IMR-90 (cell line): ENCODE results near the gene MMP10. TPM values are rescaled to one million over a fixed set of nuclear protein-coding genes. Genes with fewer than 3 reads are reported as not detected.

Experiments used
- ATAC-seq: fragments of 200-7000 bp; cut with Tn5 transposase; 2 replicates; pipeline ENCODE4 v1.9.1; 2020; ENCODE audit warnings: low read depth, mild to moderate bottlenecking, moderate library complexity
- BruUV-seq: library from RNA; stranded (reverse); fragments of 400-500 nt; replicated peaks from 2 replicates; lab custom pipeline; 2021; lab: Mats Ljungman, UMichigan
- CTCF ChIA-PET: fragments of 300-600 bp; formaldehyde crosslinking; extraction: SDS; loops from one replicate; lab custom pipeline; 2021; ENCODE audit warnings: antibody characterized with exemption; lab: Yijun Ruan, JAX
- POLR2A ChIA-PET: fragments of 300-600 bp; sonication (Branson Sonifier 250); formaldehyde crosslinking; loops from one replicate; lab custom pipeline; 2022; ENCODE audit warnings: antibody characterized with exemption; ENCODE audit not compliant: unreplicated experiment; lab: Charles Lee
- DNase-seq: peaks from one replicate; pipeline ENCODE4 v3.0.0; 2013
- H2AFZ ChIP-seq: replicated peaks from 2 replicates; pipeline ENCODE3; 2013; ENCODE audit warnings: low read length, mild to moderate bottlenecking; ENCODE audit not compliant: poor library complexity
- H2AK5ac ChIP-seq: 2 replicates; pipeline ENCODE4 v1.6.1; 2013; ENCODE audit warnings: low read depth, low read length, inconsistent platforms
- H2AK9ac ChIP-seq: replicated peaks from 2 replicates; pipeline ENCODE3; 2013; ENCODE audit warnings: mild to moderate bottlenecking, low read depth, low read length, moderate library complexity; ENCODE audit not compliant: poor library complexity
- H2BK120ac ChIP-seq: 2 replicates; pipeline ENCODE4 v1.6.1; 2013; ENCODE audit warnings: low read depth, low read length, inconsistent platforms
- H2BK15ac ChIP-seq: 3 replicates; pipeline ENCODE4 v1.6.1; 2013; ENCODE audit warnings: low read depth, low read length, inconsistent platforms
- H2BK20ac ChIP-seq: 2 replicates; pipeline ENCODE4 v1.6.1; 2013; ENCODE audit warnings: low read depth, mild to moderate bottlenecking, inconsistent platforms, low read length, moderate library complexity
- H2BK5ac ChIP-seq: 2 replicates; pipeline ENCODE4 v1.6.1; 2013; ENCODE audit warnings: mild to moderate bottlenecking, low read depth, low read length, inconsistent platforms; ENCODE audit not compliant: poor library complexity, severe bottlenecking
- H3K14ac ChIP-seq: replicated peaks from 2 replicates; pipeline ENCODE4 v1.6.1; 2013; ENCODE audit warnings: low read depth, low read length, inconsistent platforms
- H3K18ac ChIP-seq: 2 replicates; pipeline ENCODE4 v1.6.1; 2013; ENCODE audit warnings: low read depth, low read length, control low read depth
- H3K23ac ChIP-seq: 2 replicates; pipeline ENCODE4 v1.6.1; 2013; ENCODE audit warnings: low read depth, low read length, inconsistent platforms
- H3K27ac ChIP-seq: 2 replicates; pipeline ENCODE4 v1.5.1; 2013; ENCODE audit warnings: mild to moderate bottlenecking, control low read depth, low read length; ENCODE audit not compliant: insufficient read depth
- H3K27me3 ChIP-seq: 2 replicates; pipeline ENCODE4 v1.6.1; 2013; ENCODE audit warnings: low read length; ENCODE audit not compliant: control insufficient read depth, insufficient read depth
- H3K36me3 ChIP-seq: 2 replicates; pipeline ENCODE4 v1.6.1; 2013; ENCODE audit warnings: low read length, mixed read lengths; ENCODE audit not compliant: control insufficient read depth, insufficient read depth
- H3K4ac ChIP-seq: 2 replicates; pipeline ENCODE4 v1.6.1; 2013; ENCODE audit warnings: low read depth, low read length, inconsistent platforms
- H3K4me1 ChIP-seq: 2 replicates; pipeline ENCODE4 v1.6.1; 2013; ENCODE audit warnings: low read length, mixed read lengths; ENCODE audit not compliant: control insufficient read depth, insufficient read depth
- H3K4me2 ChIP-seq: 2 replicates; pipeline ENCODE4 v1.6.1; 2013; ENCODE audit warnings: low read depth, mild to moderate bottlenecking, control low read depth, low read length, moderate library complexity
- H3K4me3 ChIP-seq: 2 replicates; pipeline ENCODE4 v1.5.1; 2013; ENCODE audit warnings: low read depth, mild to moderate bottlenecking, control low read depth, low read length, moderate library complexity; ENCODE audit not compliant: insufficient read depth
- H3K56ac ChIP-seq: 2 replicates; pipeline ENCODE4 v1.6.1; 2013; ENCODE audit warnings: low read length, inconsistent platforms; ENCODE audit not compliant: insufficient read depth; ENCODE audit errors: extremely low read depth
- H3K79me1 ChIP-seq, 2 experiments: 2 replicates each; pipeline ENCODE4 v1.6.1; 2013; ENCODE audit warnings: low read length in 2 of 2, inconsistent platforms in 1 of 2, low read depth in 1 of 2
- H3K9ac ChIP-seq: 2 replicates; pipeline ENCODE4 v1.6.1; 2013; ENCODE audit warnings: low read depth, low read length, control low read depth
- H3K9me1 ChIP-seq: 2 replicates; pipeline ENCODE4 v1.6.1; 2013; ENCODE audit warnings: low read length, inconsistent platforms; ENCODE audit not compliant: insufficient read depth
- H3K9me3 ChIP-seq: 2 replicates; pipeline ENCODE4 v1.6.1; 2013; ENCODE audit warnings: low read length; ENCODE audit not compliant: control insufficient read depth, insufficient read depth
- H4K20me1 ChIP-seq: 2 replicates; pipeline ENCODE4 v1.6.1; 2013; ENCODE audit warnings: low read length, inconsistent platforms; ENCODE audit not compliant: insufficient read depth
- H4K5ac ChIP-seq: 2 replicates; pipeline ENCODE4 v1.6.1; 2013; ENCODE audit warnings: mild to moderate bottlenecking, low read depth, low read length, control low read depth
- H4K8ac ChIP-seq, 2 experiments: 2 replicates each; pipeline ENCODE4 v1.6.1; 2013; ENCODE audit warnings: low read depth in 2 of 2, low read length in 2 of 2, control low read depth in 1 of 2, inconsistent platforms in 1 of 2
- H4K91ac ChIP-seq: 2 replicates; pipeline ENCODE4 v1.6.1; 2013; ENCODE audit warnings: low read depth, low read length, inconsistent platforms; ENCODE audit not compliant: insufficient read depth
- MAZ ChIP-seq: IDR thresholded peaks from 2 replicates; pipeline ENCODE4 v1.6.1; 2012; ENCODE audit warnings: low read depth, mild to moderate bottlenecking, low read length, improper control_type of control experiment, moderate library complexity, borderline replicate concordance
- RCOR1 ChIP-seq: IDR thresholded peaks from 2 replicates; pipeline ENCODE4 v1.6.1; 2012; ENCODE audit warnings: mild to moderate bottlenecking, low read length, improper control_type of control experiment; ENCODE audit not compliant: insufficient replicate concordance
- USF2 ChIP-seq: fragments of 150-350 bp; IDR thresholded peaks from 2 replicates; pipeline ENCODE4 v1.6.1; 2017; ENCODE audit warnings: mild to moderate bottlenecking, antibody characterized with exemption, low read length, low read depth
- WGBS, 2 experiments: methylation state at CpG; one replicate each; pipeline versions ENCODE4 v1.1.5 to v1.1.7; 2013; ENCODE audit warnings: missing lambda C conversion rate in 2 of 2; ENCODE audit not compliant: insufficient read length in 1 of 2; ENCODE audit errors: extremely low coverage in 2 of 2; 5-methylcytosine and 5-hydroxymethylcytosine counted together
- dilution Hi-C: fragments of 300-500 bp; cut with HindIII; formaldehyde crosslinking; loops from one replicate; pipeline ENCODE4 v1.14.3; 2018; ENCODE audit warnings: low sequenced_read_pairs; ENCODE audit not compliant: unreplicated experiment
- in situ Hi-C: fragments of 300-500 bp; cut with MboI; formaldehyde crosslinking; loops from 3 replicates; pipeline ENCODE4 v1.14.3; 2019; ENCODE audit warnings: low sequenced_read_pairs, inconsistent platforms, mixed read lengths
- intact Hi-C: fragments of 100-400 bp; cut with micrococcal nuclease; formaldehyde crosslinking; loops from 2 replicates; pipeline ENCODE4 v1.10.0; 2022
- polyA plus RNA-seq, 3 experiments: library from polyadenylated mRNA; depleted of rRNA; stranded (reverse); fragments of >200 nt; gene quantifications; 2 replicates each; pipeline ENCODE4 v1.2.3, GENCODE V29; 2012; ENCODE audit warnings: low replicate concordance in 1 of 3
- total RNA-seq: library from RNA; depleted of rRNA; stranded (reverse); fragments of >200 nt; gene quantifications from 2 replicates; pipeline ENCODE4 v1.2.3, GENCODE V29; 2012
- TF ChIP-seq, protein P1 (sequence below): fragments of 150-350 bp; IDR thresholded peaks from 2 replicates; pipeline ENCODE4 v1.6.1; 2016; ENCODE audit warnings: low read depth, mild to moderate bottlenecking, low read length, moderate library complexity, borderline replicate concordance

The MMP10 gene
- total and polyA plus RNA-seq, 2 of the 4 experiments (the other 2 are of a cell fraction): not detected

GRCh38 chr11:102763440-102763839 is 17.0 kb downstream of the MMP10 start:
- Histone ChIP-seq H3K9me3 (no peaks in the 10 kb centered on the region), H2BK120ac (no peak overlapping the region), H3K79me1 (no peaks in the 10 kb centered on the region), H3K9ac (no peak overlapping the region), H3K4me1 (0 out of 2 replicates have a peak, but pooled peaks cover 2% of the 10 kb centered on the region), H4K8ac (no peak overlapping the region), H4K5ac (no peak overlapping the region), H3K27ac (no peak overlapping the region), H3K27me3 (no peaks in the 10 kb centered on the region; the same call in 1 of the 2 replicates), H3K4me3 (no peak overlapping the region), H2BK5ac (no peak overlapping the region), H3K14ac (no peak overlapping the region; the same call in 1 of the 2 replicates), H2BK15ac (0 out of 3 replicates have a peak overlapping the region, but pooled peaks have one; percentile 15), H3K18ac (no peak overlapping the region), H3K36me3 (no peaks in the 10 kb centered on the region), H3K56ac (no peak overlapping the region), H4K20me1 (no peaks in the 10 kb centered on the region), H3K4ac (peak overlapping the region; percentile 37), H2BK20ac (no peak overlapping the region), H3K23ac (no peak overlapping the region), H3K4me2 (no peak overlapping the region), H2AFZ (no peak overlapping the region), H2AK5ac (no peak overlapping the region; the same call in 1 of the 2 replicates), H2AK9ac (no peak overlapping the region), H4K91ac (no peak overlapping the region), H3K9me1 (no peaks in the 10 kb centered on the region)
- ATAC-seq (no peak), DNase-seq (peak; percentile 28)
- CTCF ChIA-PET: no interaction called here
- no CpG with 5 or more reads among the region's 2 CpGs for WGBS, 2 experiments
- BruUV-seq: no TSS peak
- intact Hi-C loops (no loop called here), dilution Hi-C loops (no loop called here), in situ Hi-C loops (no loop called here)
- POLR2A ChIA-PET: no interaction called here
- no peak for TF ChIP-seq RCOR1
- TF ChIP-seq, protein P1, sequence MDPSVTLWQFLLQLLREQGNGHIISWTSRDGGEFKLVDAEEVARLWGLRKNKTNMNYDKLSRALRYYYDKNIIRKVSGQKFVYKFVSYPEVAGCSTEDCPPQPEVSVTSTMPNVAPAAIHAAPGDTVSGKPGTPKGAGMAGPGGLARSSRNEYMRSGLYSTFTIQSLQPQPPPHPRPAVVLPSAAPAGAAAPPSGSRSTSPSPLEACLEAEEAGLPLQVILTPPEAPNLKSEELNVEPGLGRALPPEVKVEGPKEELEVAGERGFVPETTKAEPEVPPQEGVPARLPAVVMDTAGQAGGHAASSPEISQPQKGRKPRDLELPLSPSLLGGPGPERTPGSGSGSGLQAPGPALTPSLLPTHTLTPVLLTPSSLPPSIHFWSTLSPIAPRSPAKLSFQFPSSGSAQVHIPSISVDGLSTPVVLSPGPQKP: no peak
- no peak for TF ChIP-seq USF2
- no peak for TF ChIP-seq MAZ
